ENCODE data around the gene PIKFYVE.
A peak's percentile ranks its signal among the peaks of the same experiment; 100 is the strongest.

The PIKFYVE gene

GRCh38 chr2:208224802-208225201 is 41.3 kb upstream of the PIKFYVE start:
- H2BK120ac ChIP-seq (ENCODE audit: low read depth, low read length): no peak overlapping the region
- H3K27me3 ChIP-seq (ENCODE audit: control insufficient read depth in 3 of 3, insufficient read depth in 3 of 3, low read depth in 1 of 3, low read length in 3 of 3): peaks cover 0 to 2% (median 0%) of the 10 kb centered on the region in 3 experiments
- H2AFZ ChIP-seq (ENCODE audit: low read length): no peak overlapping the region
- no peak overlapping the region for H3K23ac ChIP-seq (ENCODE audit: low read depth, low read length, poor library complexity)
- H3K14ac ChIP-seq (ENCODE audit: low read length): no peak overlapping the region
- no peak for DNase-seq (ENCODE audit: low spot score)
- H3K36me3 ChIP-seq (replicated peaks in 1 of 2; ENCODE audit: control insufficient read depth in 2 of 2, insufficient read depth in 2 of 2, low read length in 2 of 2): no peaks in the 10 kb centered on the region
- H2BK12ac ChIP-seq (ENCODE audit: low read length): no peak overlapping the region
- H3K4ac ChIP-seq (ENCODE audit: low read length): no peak overlapping the region
- WGBS, 2 donors (ENCODE audit: extremely low coverage in 2 of 2, insufficient read length in 2 of 2, insufficient replicate concordance in 1 of 2): no CpG with 5 or more reads among the region's 2 CpGs
- H3K4me3 ChIP-seq (ENCODE audit: low read length in 2 of 2): no peak overlapping the region
- H3K4me1 ChIP-seq (ENCODE audit: control insufficient read depth in 2 of 2, insufficient read depth in 1 of 2, low read depth in 1 of 2, low read length in 2 of 2): no peaks in the 10 kb centered on the region
- no peak overlapping the region for H3K18ac ChIP-seq (ENCODE audit: low read length)
- H3K27ac ChIP-seq (replicated peaks; ENCODE audit: low read length): no peak overlapping the region
- H2BK15ac ChIP-seq (ENCODE audit: low read length): no peak overlapping the region
- no peak overlapping the region for H2AK5ac ChIP-seq (ENCODE audit: low read depth, low read length)
- peaks cover 0 to 4% of the 10 kb centered on the region in 2 donors for H3K9me3 ChIP-seq (replicated peaks in 1 of 2; ENCODE audit: control insufficient read depth in 2 of 2, insufficient read depth in 1 of 2, low read depth in 1 of 2, low read length in 2 of 2)
- H3K79me1 ChIP-seq (ENCODE audit: low read depth, low read length): no peaks in the 10 kb centered on the region
- H2BK5ac ChIP-seq (ENCODE audit: low read length): no peak overlapping the region
- no peak overlapping the region for H3K9ac ChIP-seq (ENCODE audit: low read depth, low read length, poor library complexity)
- H4K8ac ChIP-seq (ENCODE audit: low read depth, low read length): no peak overlapping the region
- H4K91ac ChIP-seq (ENCODE audit: low read depth, low read length, poor library complexity): no peak overlapping the region
- H3K4me2 ChIP-seq (ENCODE audit: insufficient read depth, low read length, poor library complexity, severe bottlenecking): no peak overlapping the region

GRCh38 chr2:208227581-208228232 is 38.3 kb upstream of the PIKFYVE start:
- H3K4me1 ChIP-seq (ENCODE audit: control insufficient read depth in 2 of 2, insufficient read depth in 1 of 2, low read depth in 1 of 2, low read length in 2 of 2): no peaks in the 10 kb centered on the region
- H3K9ac ChIP-seq (ENCODE audit: low read depth, low read length, poor library complexity): no peak overlapping the region
- H2BK120ac ChIP-seq (ENCODE audit: low read depth, low read length): no peak overlapping the region
- no peak for DNase-seq (ENCODE audit: low spot score)
- H3K36me3 ChIP-seq (replicated peaks in 1 of 2; ENCODE audit: control insufficient read depth in 2 of 2, insufficient read depth in 2 of 2, low read length in 2 of 2): no peaks in the 10 kb centered on the region
- WGBS, 2 donors (ENCODE audit: extremely low coverage in 2 of 2, insufficient read length in 2 of 2, insufficient replicate concordance in 1 of 2): no CpG with 5 or more reads among the region's 33 CpGs
- no peak overlapping the region for H3K23ac ChIP-seq (ENCODE audit: low read depth, low read length, poor library complexity)
- H2AK5ac ChIP-seq (ENCODE audit: low read depth, low read length): no peak overlapping the region
- peaks cover 0 to 5% of the 10 kb centered on the region in 2 donors for H3K9me3 ChIP-seq (replicated peaks in 1 of 2; ENCODE audit: control insufficient read depth in 2 of 2, insufficient read depth in 1 of 2, low read depth in 1 of 2, low read length in 2 of 2)
- peak overlapping the region; percentile 71 for H3K14ac ChIP-seq (ENCODE audit: low read length)
- H3K4me2 ChIP-seq (ENCODE audit: insufficient read depth, low read length, poor library complexity, severe bottlenecking): no peak overlapping the region
- no peaks in the 10 kb centered on the region for H3K79me1 ChIP-seq (ENCODE audit: low read depth, low read length)
- peak overlapping the region; percentile 43 for H4K8ac ChIP-seq (ENCODE audit: low read depth, low read length)
- H4K91ac ChIP-seq (ENCODE audit: low read depth, low read length, poor library complexity): no peak overlapping the region
- no peak overlapping the region for H2BK5ac ChIP-seq (ENCODE audit: low read length)
- H3K4me3 ChIP-seq (ENCODE audit: low read length in 2 of 2): peak overlapping the region in 1 of 2 donors; percentile 25
- H3K4ac ChIP-seq (ENCODE audit: low read length): peak overlapping the region; percentile 37
- H2BK15ac ChIP-seq (ENCODE audit: low read length): no peak overlapping the region
- no peak overlapping the region for H2AFZ ChIP-seq (ENCODE audit: low read length)
- H3K27me3 ChIP-seq (ENCODE audit: control insufficient read depth in 3 of 3, insufficient read depth in 3 of 3, low read depth in 1 of 3, low read length in 3 of 3): no peaks in the 10 kb centered on the region
- H3K27ac ChIP-seq (replicated peaks; ENCODE audit: low read length): no peak overlapping the region
- H2BK12ac ChIP-seq (ENCODE audit: low read length): no peak overlapping the region
- H3K18ac ChIP-seq (ENCODE audit: low read length): no peak overlapping the region

- Histone ChIP-seq H3K36me3 (replicated peaks in 1 of 2; ENCODE audit: control insufficient read depth in 2 of 2, insufficient read depth in 2 of 2, low read length in 2 of 2) (no peaks in the 10 kb centered on the region), H3K4me3 (ENCODE audit: low read length in 2 of 2) (no peak overlapping the region), H3K4ac (ENCODE audit: low read length) (no peak overlapping the region), H3K4me1 (ENCODE audit: control insufficient read depth in 2 of 2, insufficient read depth in 1 of 2, low read depth in 1 of 2, low read length in 2 of 2) (no peaks in the 10 kb centered on the region), H3K9ac (ENCODE audit: low read depth, low read length, poor library complexity) (no peak overlapping the region), H3K27ac (replicated peaks; ENCODE audit: low read length) (no peak overlapping the region), H2AFZ (ENCODE audit: low read length) (no peak overlapping the region), H2BK120ac (ENCODE audit: low read depth, low read length) (no peak overlapping the region), H3K27me3 (ENCODE audit: control insufficient read depth in 3 of 3, insufficient read depth in 3 of 3, low read depth in 1 of 3, low read length in 3 of 3) (no peaks in the 10 kb centered on the region), H3K79me1 (ENCODE audit: low read depth, low read length) (no peaks in the 10 kb centered on the region), H3K23ac (ENCODE audit: low read depth, low read length, poor library complexity) (no peak overlapping the region), H3K14ac (ENCODE audit: low read length) (no peak overlapping the region), H4K91ac (ENCODE audit: low read depth, low read length, poor library complexity) (no peak overlapping the region), H4K8ac (ENCODE audit: low read depth, low read length) (no peak overlapping the region), H3K9me3 (replicated peaks in 1 of 2; ENCODE audit: control insufficient read depth in 2 of 2, insufficient read depth in 1 of 2, low read depth in 1 of 2, low read length in 2 of 2) (peaks cover 0 to 5% of the 10 kb centered on the region in 2 donors), H2AK5ac (ENCODE audit: low read depth, low read length) (no peak overlapping the region), H2BK12ac (ENCODE audit: low read length) (no peak overlapping the region), H2BK5ac (ENCODE audit: low read length) (no peak overlapping the region), H3K4me2 (ENCODE audit: insufficient read depth, low read length, poor library complexity, severe bottlenecking) (no peak overlapping the region), H3K18ac (ENCODE audit: low read length) (no peak overlapping the region), H2BK15ac (ENCODE audit: low read length) (no peak overlapping the region)
- no peak for DNase-seq (ENCODE audit: low spot score)
- no CpG with 5 or more reads among the region's 1 CpG for WGBS, 2 donors (ENCODE audit: extremely low coverage in 2 of 2, insufficient read length in 2 of 2, insufficient replicate concordance in 1 of 2)
Measured at GRCh38 chr2:208228476-208228875, 37.6 kb upstream of the PIKFYVE start.

GRCh38 chr2:208234786-208235185 is 31.3 kb upstream of the PIKFYVE start:
- Histone ChIP-seq H3K4me1 (ENCODE audit: control insufficient read depth in 2 of 2, insufficient read depth in 1 of 2, low read depth in 1 of 2, low read length in 2 of 2) (no peaks in the 10 kb centered on the region), H2BK12ac (ENCODE audit: low read length) (no peak overlapping the region), H2AFZ (ENCODE audit: low read length) (no peak overlapping the region), H3K14ac (ENCODE audit: low read length) (no peak overlapping the region), H3K4me2 (ENCODE audit: insufficient read depth, low read length, poor library complexity, severe bottlenecking) (no peak overlapping the region), H3K36me3 (replicated peaks in 1 of 2; ENCODE audit: control insufficient read depth in 2 of 2, insufficient read depth in 2 of 2, low read length in 2 of 2) (peaks cover 18 to 40% of the 10 kb centered on the region in 2 donors), H3K27ac (replicated peaks; ENCODE audit: low read length) (no peak overlapping the region), H4K8ac (ENCODE audit: low read depth, low read length) (no peak overlapping the region), H3K9ac (ENCODE audit: low read depth, low read length, poor library complexity) (no peak overlapping the region), H2BK120ac (ENCODE audit: low read depth, low read length) (no peak overlapping the region), H2BK5ac (ENCODE audit: low read length) (no peak overlapping the region), H3K9me3 (replicated peaks in 1 of 2; ENCODE audit: control insufficient read depth in 2 of 2, insufficient read depth in 1 of 2, low read depth in 1 of 2, low read length in 2 of 2) (peaks cover 0 to 5% of the 10 kb centered on the region in 2 donors), H2AK5ac (ENCODE audit: low read depth, low read length) (no peak overlapping the region), H3K27me3 (ENCODE audit: control insufficient read depth in 3 of 3, insufficient read depth in 3 of 3, low read depth in 1 of 3, low read length in 3 of 3) (no peaks in the 10 kb centered on the region), H3K23ac (ENCODE audit: low read depth, low read length, poor library complexity) (no peak overlapping the region), H2BK15ac (ENCODE audit: low read length) (no peak overlapping the region), H3K79me1 (ENCODE audit: low read depth, low read length) (peaks cover under 1% of the 10 kb centered on the region), H3K18ac (ENCODE audit: low read length) (no peak overlapping the region), H4K91ac (ENCODE audit: low read depth, low read length, poor library complexity) (no peak overlapping the region), H3K4me3 (ENCODE audit: low read length in 2 of 2) (no peak overlapping the region), H3K4ac (ENCODE audit: low read length) (no peak overlapping the region)
- DNase-seq (ENCODE audit: low spot score): no peak
- WGBS, 2 donors (ENCODE audit: extremely low coverage in 2 of 2, insufficient read length in 2 of 2, insufficient replicate concordance in 1 of 2): no CpG with 5 or more reads among the region's 1 CpG
